H1 (cell line): ENCODE results near the gene DYSF. TPM values are rescaled to one million over a fixed set of nuclear protein-coding genes. Genes with fewer than 3 reads are reported as not detected.

Source experiments
- E2F6 ChIP-seq: IDR thresholded peaks from 2 replicates; pipeline ENCODE4 v1.6.1; 2012; ENCODE audit warnings: inconsistent platforms
- POLR2A ChIP-seq, 2 experiments: IDR thresholded peaks; 1 replicate in 1 of 2; 2 replicates in 1 of 2; pipeline ENCODE4 v1.6.1; 2011; ENCODE audit warnings: low read depth in 2 of 2, low read length in 2 of 2, mild to moderate bottlenecking in 2 of 2; ENCODE audit errors: control extremely low read depth in 1 of 2
- RBBP5 ChIP-seq: IDR thresholded peaks from 2 replicates; pipeline ENCODE4 v1.7.1; 2012; ENCODE audit warnings: low read depth, mild to moderate bottlenecking, inconsistent platforms, low read length, moderate library complexity, borderline replicate concordance
- RFX5 ChIP-seq: IDR thresholded peaks from 2 replicates; pipeline ENCODE4 v1.6.1; 2011; ENCODE audit warnings: low read depth, low read length, improper control_type of control experiment, borderline replicate concordance
- TAF1 ChIP-seq: IDR thresholded peaks from 2 replicates; pipeline ENCODE4 v1.6.1; 2011; ENCODE audit warnings: mild to moderate bottlenecking, low read depth, low read length
- polyA plus RNA-seq, 7 experiments: library from polyadenylated mRNA; depleted of rRNA in 3 of 7; stranded (reverse) in 5 of 7; unstranded in 2 of 7; fragments of >200 nt in 5 of 7; fragments of 200-250 nt in 2 of 7; gene quantifications; 1 replicate in 5 of 7; 2 replicates in 1 of 7; 4 replicates in 1 of 7; pipeline versions ENCODE4 v1.2.1 to v1.2.3, GENCODE V29; 2011 to 2013; ENCODE audit warnings: missing spikeins in 2 of 7, mixed read lengths in 2 of 7
- total RNA-seq: library from RNA; stranded (reverse); fragmentation: NEBNext Ultra II Directional; extraction: Animal tissue kit (Norgen Biotek cat#: 25700); gene quantifications from 2 replicates; pipeline ENCODE4 v1.2.1, GENCODE V29; 2021

Gene DYSF
- total and polyA plus RNA-seq, 2 of the 8 experiments (the other 6 are each of a cell fraction or from before 2014, with no cell fraction given): 5.8 to 7.1 TPM

GRCh38 chr2:71647356-71647755, 194.0 kb downstream of the DYSF start (continued):
- TF ChIP-seq E2F6: no peak
- no peak for TF ChIP-seq RFX5
- TF ChIP-seq POLR2A (IDR thresholded peaks at IDR 0.05; ENCODE audit: control extremely low read depth in 1 of 2, low read depth in 2 of 2, low read length in 2 of 2): no peak
- no peak for TF ChIP-seq RBBP5
- TF ChIP-seq TAF1: no peak
